GM10248 (cell line): Measurements from ENCODE around the gene FAM53B.

Source experiments
- CTCF ChIA-PET: fragments of 300-600 bp; sonication (Branson Sonifier 250); formaldehyde crosslinking; extraction: SDS; loops from one replicate; lab custom pipeline; 2021; ENCODE audit warnings: antibody characterized with exemption; lab: Yijun Ruan, JAX
- POLR2A ChIA-PET: fragments of 350-650 bp; sonication (Branson Sonifier 250); formaldehyde crosslinking; extraction: SDS; loops from one replicate; lab custom pipeline; 2020; ENCODE audit warnings: antibody characterized with exemption; lab: Yijun Ruan, JAX
- DNase-seq: peaks from one replicate; pipeline ENCODE4 v3.0.0; 2012; ENCODE audit errors: extremely low spot score
- TF ChIP-seq, protein P1 (sequence below): IDR thresholded peaks from 2 replicates; pipeline ENCODE4 v1.5.1; 2012; ENCODE audit warnings: mild to moderate bottlenecking, low read depth; ENCODE audit errors: extremely low read depth, missing control alignments, control extremely low read depth

The FAM53B gene

DNA sequence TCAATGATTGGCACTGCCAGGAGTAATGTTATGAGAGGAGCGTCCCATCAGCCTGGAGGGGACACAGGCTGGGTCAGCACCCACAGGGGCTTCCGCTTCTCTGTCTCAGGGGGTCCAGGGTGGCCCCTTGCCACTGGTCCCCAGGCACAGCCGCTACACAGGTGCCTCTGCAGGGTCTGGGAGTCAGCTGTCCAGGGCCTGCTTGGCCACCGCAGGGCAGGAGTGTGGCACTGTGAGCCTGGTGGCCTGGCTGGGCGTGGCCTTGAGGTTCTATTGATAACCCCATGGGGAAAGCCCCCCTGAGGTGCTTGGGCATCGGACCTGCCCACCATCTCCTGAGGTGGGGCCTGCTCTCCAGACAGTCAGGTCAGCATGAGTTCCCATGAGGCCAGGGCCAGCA, 146.0 kb downstream of the FAM53B start:
- no peak for DNase-seq
- TF ChIP-seq, protein P1, sequence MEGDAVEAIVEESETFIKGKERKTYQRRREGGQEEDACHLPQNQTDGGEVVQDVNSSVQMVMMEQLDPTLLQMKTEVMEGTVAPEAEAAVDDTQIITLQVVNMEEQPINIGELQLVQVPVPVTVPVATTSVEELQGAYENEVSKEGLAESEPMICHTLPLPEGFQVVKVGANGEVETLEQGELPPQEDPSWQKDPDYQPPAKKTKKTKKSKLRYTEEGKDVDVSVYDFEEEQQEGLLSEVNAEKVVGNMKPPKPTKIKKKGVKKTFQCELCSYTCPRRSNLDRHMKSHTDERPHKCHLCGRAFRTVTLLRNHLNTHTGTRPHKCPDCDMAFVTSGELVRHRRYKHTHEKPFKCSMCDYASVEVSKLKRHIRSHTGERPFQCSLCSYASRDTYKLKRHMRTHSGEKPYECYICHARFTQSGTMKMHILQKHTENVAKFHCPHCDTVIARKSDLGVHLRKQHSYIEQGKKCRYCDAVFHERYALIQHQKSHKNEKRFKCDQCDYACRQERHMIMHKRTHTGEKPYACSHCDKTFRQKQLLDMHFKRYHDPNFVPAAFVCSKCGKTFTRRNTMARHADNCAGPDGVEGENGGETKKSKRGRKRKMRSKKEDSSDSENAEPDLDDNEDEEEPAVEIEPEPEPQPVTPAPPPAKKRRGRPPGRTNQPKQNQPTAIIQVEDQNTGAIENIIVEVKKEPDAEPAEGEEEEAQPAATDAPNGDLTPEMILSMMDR: no peak
- ChIA-PET CTCF (no interaction called here), POLR2A (no interaction called here)

DNA sequence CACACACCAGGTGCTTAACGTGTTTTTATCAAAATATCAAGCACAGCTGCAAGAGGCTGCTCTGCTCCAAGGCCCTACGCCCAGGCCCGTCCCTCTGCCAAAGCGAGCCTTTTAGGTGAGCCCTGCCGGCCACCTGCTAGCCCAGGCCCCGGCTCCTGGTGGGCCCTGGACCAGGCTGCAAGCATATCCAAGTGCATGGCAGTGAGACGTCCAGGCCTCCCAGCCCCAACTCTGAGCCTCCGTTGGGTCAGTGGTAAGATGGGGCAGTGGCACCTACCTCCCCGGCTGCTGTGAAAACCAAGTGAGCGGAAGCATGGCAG, 146.4 kb downstream of the FAM53B start:
- ChIA-PET CTCF (no interaction called here), POLR2A (no interaction called here)
- DNase-seq: no peak
- TF ChIP-seq, protein P1: no peak

DNA sequence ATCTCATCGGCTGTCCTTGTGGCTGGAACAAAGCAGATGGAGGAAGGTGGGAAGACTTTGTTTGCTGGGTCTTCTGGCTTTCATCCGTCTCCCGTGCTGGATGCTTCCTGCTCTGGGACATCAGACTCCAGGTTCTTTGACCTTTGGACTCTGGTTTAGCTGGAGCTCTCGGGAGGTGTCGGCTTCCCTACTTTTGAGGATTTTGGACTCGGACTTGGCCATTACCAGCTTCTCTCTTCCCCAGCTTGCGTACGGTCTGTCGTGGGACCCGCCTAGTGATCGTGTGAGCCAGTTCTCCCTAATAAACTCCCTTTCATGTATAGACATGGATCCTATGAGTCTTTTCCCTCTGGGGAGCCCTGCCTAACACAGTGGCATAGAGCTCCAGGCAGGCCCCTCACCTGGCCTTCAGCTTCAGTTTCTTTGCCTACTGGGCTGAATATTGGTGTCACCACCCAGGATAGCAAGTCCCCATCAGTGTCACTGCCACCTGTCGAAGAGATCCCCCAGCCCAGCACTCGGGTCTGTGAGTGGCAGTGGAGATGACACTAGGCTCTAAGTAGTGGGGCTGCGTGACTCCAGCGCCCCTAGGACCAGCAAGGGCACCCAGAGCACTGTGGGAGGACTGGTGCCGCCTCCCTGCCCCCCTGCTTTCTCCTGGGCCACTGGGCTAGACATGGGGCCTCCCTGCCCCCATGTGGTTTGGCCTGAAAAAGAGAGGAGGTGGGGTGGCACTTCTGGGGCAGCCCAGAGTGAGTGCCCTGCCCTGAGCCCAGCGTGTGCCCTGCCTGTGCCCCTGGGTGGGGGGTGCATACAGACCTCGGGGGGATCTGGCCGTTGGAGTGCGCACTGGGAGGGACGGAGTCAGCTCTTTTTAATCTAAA, 147.0 kb downstream of the FAM53B start:
- POLR2A ChIA-PET: no interaction called here
- DNase-seq: no peak
- TF ChIP-seq, protein P1: no peak
- CTCF ChIA-PET: interaction anchor here (1.2 kb wide), 1 partner anchor 12 kb away, joined by 3 read pairs; no protein-coding TSS in a partner anchor

DNA sequence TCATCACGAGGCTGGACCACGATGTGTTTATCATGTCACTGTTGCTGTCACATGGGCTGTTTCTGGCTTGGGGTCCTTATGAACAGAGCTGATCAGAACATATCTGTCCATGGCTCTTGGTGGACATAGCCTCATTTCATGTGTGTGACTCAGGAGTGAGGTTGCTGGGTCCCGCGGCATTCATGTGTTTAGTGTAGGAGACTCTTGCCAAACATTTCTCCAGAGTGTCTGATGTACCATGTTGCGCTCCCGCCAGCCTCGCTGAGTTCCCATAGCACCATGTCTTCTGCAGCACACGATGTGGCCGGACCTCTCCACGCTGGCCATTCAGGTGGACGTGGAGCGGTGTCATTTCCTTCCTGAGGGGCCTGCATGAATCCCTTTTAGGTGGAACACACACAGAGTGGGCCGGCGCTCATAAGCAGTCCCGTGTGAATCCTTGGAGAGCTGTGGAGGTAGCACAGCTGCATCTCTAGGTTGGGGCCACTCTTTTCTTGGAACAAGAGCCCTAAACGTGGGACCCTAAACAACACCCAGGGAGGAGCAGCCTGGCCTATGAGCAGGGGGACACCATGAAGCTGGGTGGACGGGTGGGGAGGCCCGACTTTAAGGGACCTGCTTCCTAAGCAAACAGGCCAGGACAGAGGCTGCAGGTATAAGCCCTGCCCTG, 147.9 kb downstream of the FAM53B start:
- DNase-seq: no peak
- TF ChIP-seq, protein P1: no peak
- POLR2A ChIA-PET: no interaction called here
- CTCF ChIA-PET: interaction anchor here (1.0 to 1.2 kb wide), 2 partner anchors 13 to 145 kb away, joined by 3 read pairs; no protein-coding TSS in a partner anchor

DNA sequence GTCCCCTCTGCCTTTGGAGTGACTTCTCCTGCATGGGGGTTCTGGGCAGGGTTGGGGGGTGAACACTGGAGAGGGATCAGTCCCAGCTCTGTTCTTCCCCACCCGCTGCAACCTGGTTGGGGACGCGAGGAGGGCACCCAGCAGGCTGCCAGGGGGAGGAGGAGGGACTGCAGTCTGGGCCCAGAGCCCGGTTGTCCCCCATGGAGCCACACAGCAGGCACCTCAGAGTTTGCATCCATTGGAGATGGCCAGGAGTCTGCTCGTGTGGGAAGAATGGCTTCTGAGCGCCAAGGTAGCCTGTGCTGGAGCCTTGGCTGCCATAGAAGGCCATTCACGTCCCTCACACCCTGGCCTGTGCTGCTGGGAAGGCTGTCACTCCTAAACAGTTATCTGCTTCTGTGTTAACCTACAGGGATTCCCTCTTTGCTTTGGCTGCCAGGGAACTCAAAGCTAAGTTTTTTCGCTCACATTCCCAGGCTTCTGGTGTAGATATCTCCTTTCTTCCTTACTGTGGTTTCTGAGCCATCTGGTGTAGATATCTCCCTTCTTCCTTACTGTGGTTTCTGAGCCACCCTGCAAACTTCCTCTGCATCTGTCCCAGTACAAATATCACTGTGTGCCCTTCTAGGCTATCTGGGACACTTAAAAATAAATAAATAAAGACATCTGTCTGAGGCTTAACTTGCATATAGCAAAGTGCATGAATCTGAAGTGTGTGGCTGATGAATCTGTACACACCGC, 148.9 kb downstream of the FAM53B start:
- POLR2A ChIA-PET: no interaction called here
- CTCF ChIA-PET: interaction anchor here (1.0 kb wide), 1 partner anchor 146 kb away, joined by 3 read pairs; no protein-coding TSS in a partner anchor
- no peak for DNase-seq
- TF ChIP-seq, protein P1: no peak

DNA sequence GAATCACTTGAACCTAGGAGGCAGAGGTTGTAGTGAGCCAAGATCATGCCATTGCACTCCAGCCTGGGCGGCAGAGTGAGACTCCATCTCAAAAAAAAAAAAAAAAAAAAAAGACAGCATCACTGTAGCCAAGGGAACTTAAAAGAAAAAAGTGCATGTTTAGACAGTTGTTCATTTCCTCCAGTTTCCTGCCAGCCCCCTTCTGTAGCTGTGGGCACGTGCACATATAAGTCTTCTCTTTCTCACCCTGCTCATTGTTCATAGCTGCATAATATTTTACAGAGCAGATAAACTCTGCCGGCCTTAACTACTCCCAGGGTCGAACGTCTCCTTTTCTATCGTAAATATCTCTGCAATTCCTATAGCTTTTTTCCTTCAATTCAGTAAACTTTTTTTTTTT, 149.9 kb downstream of the FAM53B start:
- ChIA-PET CTCF (no interaction called here), POLR2A (no interaction called here)
- DNase-seq: no peak
- TF ChIP-seq, protein P1: no peak
